IMR-90 (cell line): Measurements from ENCODE around the gene IGF2R.

Source experiments
- BHLHE40 ChIP-seq: fragments of 150-350 bp; IDR thresholded peaks from 2 replicates; pipeline ENCODE4 v1.6.1; 2016; ENCODE audit warnings: mild to moderate bottlenecking, low read depth, low read length
- CEBPB ChIP-seq: IDR thresholded peaks from 2 replicates; pipeline ENCODE4 v1.6.1; 2012; ENCODE audit warnings: low read depth, low read length, improper control_type of control experiment
- FOS ChIP-seq: fragments of 150-350 bp; IDR thresholded peaks from 2 replicates; pipeline ENCODE4 v1.6.1; 2016; ENCODE audit warnings: low read depth, low read length
- MAFK ChIP-seq: IDR thresholded peaks from 2 replicates; pipeline ENCODE4 v1.6.1; 2012; ENCODE audit warnings: low read depth, low read length, improper control_type of control experiment
- MAZ ChIP-seq: IDR thresholded peaks from 2 replicates; pipeline ENCODE4 v1.6.1; 2012; ENCODE audit warnings: low read depth, mild to moderate bottlenecking, low read length, improper control_type of control experiment, moderate library complexity, borderline replicate concordance
- MXI1 ChIP-seq: IDR thresholded peaks from 2 replicates; pipeline ENCODE4 v1.6.1; 2012; ENCODE audit warnings: low read depth, mild to moderate bottlenecking, low read length, moderate library complexity, borderline replicate concordance
- POLR2A ChIP-seq: IDR thresholded peaks from 2 replicates; pipeline ENCODE4 v1.6.1; 2012; ENCODE audit warnings: mild to moderate bottlenecking, low read depth, low read length
- RAD21 ChIP-seq: IDR thresholded peaks from 2 replicates; pipeline ENCODE4 v1.6.1; 2012; ENCODE audit warnings: low read length, improper control_type of control experiment
- RCOR1 ChIP-seq: IDR thresholded peaks from 2 replicates; pipeline ENCODE4 v1.6.1; 2012; ENCODE audit warnings: mild to moderate bottlenecking, low read length, improper control_type of control experiment; ENCODE audit not compliant: insufficient replicate concordance
- SMC3 ChIP-seq: fragments of 150-350 bp; IDR thresholded peaks from 2 replicates; pipeline ENCODE4 v1.6.1; 2016; ENCODE audit warnings: low read depth, mild to moderate bottlenecking, antibody characterized with exemption, low read length, moderate library complexity
- TF ChIP-seq, protein P1 (sequence below): conservative IDR thresholded peaks from 2 replicates; pipeline ENCODE4 v1.5.1; 2012; ENCODE audit warnings: mild to moderate bottlenecking, low read depth, low read length, improper control_type of control experiment
- TF ChIP-seq, protein P2 (sequence below): fragments of 150-350 bp; IDR thresholded peaks from 2 replicates; pipeline ENCODE4 v1.6.1; 2017; ENCODE audit warnings: mild to moderate bottlenecking, antibody characterized with exemption, low read length, low read depth
- TF ChIP-seq, protein P3 (sequence below): fragments of 150-350 bp; IDR thresholded peaks from 2 replicates; pipeline ENCODE4 v1.6.1; 2016; ENCODE audit warnings: low read depth, mild to moderate bottlenecking, low read length, moderate library complexity, borderline replicate concordance

DNA sequence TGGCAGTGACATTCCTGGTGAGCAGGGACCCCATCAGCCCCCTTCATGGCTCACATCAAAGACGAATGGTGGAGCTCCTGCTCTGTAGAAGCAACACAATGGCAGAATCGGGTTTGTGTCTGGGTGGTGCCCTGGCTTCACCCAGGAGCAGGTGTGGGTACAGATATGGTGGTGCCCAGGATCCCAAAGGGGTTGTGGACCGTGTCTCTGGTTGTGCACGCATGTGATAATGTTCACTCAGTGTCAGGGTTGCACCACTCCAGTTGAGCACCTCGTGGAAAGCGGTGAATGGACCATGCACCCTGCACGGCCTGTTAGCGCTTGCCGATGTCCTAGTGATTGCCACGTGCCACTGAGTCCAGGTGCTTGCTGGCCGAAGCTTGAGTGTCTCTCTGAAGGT, 63.0 kb downstream of the IGF2R start:
- TF ChIP-seq, protein P1, sequence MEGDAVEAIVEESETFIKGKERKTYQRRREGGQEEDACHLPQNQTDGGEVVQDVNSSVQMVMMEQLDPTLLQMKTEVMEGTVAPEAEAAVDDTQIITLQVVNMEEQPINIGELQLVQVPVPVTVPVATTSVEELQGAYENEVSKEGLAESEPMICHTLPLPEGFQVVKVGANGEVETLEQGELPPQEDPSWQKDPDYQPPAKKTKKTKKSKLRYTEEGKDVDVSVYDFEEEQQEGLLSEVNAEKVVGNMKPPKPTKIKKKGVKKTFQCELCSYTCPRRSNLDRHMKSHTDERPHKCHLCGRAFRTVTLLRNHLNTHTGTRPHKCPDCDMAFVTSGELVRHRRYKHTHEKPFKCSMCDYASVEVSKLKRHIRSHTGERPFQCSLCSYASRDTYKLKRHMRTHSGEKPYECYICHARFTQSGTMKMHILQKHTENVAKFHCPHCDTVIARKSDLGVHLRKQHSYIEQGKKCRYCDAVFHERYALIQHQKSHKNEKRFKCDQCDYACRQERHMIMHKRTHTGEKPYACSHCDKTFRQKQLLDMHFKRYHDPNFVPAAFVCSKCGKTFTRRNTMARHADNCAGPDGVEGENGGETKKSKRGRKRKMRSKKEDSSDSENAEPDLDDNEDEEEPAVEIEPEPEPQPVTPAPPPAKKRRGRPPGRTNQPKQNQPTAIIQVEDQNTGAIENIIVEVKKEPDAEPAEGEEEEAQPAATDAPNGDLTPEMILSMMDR, result no peak
- TF ChIP-seq, protein P2, sequence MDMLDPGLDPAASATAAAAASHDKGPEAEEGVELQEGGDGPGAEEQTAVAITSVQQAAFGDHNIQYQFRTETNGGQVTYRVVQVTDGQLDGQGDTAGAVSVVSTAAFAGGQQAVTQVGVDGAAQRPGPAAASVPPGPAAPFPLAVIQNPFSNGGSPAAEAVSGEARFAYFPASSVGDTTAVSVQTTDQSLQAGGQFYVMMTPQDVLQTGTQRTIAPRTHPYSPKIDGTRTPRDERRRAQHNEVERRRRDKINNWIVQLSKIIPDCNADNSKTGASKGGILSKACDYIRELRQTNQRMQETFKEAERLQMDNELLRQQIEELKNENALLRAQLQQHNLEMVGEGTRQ, result no peak
- TF ChIP-seq MAZ (no peak), POLR2A (no peak), SMC3 (no peak), RAD21 (no peak), RCOR1 (no peak), CEBPB (no peak), MAFK (no peak), MXI1 (no peak), BHLHE40 (no peak), FOS (no peak)
- TF ChIP-seq, protein P3, sequence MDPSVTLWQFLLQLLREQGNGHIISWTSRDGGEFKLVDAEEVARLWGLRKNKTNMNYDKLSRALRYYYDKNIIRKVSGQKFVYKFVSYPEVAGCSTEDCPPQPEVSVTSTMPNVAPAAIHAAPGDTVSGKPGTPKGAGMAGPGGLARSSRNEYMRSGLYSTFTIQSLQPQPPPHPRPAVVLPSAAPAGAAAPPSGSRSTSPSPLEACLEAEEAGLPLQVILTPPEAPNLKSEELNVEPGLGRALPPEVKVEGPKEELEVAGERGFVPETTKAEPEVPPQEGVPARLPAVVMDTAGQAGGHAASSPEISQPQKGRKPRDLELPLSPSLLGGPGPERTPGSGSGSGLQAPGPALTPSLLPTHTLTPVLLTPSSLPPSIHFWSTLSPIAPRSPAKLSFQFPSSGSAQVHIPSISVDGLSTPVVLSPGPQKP, result no peak
